NT2/D1 (cell line): ENCODE data around the gene RBFOX2.

Experiments
- YY1 ChIP-seq: IDR thresholded peaks from 2 replicates; pipeline ENCODE4 v1.6.1; 2011; ENCODE audit not compliant: insufficient read length, insufficient read depth
- ZNF274 ChIP-seq: IDR thresholded peaks from 2 replicates; pipeline ENCODE4 v1.6.1; 2011; ENCODE audit warnings: mild to moderate bottlenecking, low read depth, low read length

- no peak for TF ChIP-seq ZNF274
- TF ChIP-seq YY1, result no peak
Observed at GRCh38 chr22:36022697-36023096, 5.9 kb downstream of the RBFOX2 start.
